ENCODE measurements around the gene SOX6.

DNA sequence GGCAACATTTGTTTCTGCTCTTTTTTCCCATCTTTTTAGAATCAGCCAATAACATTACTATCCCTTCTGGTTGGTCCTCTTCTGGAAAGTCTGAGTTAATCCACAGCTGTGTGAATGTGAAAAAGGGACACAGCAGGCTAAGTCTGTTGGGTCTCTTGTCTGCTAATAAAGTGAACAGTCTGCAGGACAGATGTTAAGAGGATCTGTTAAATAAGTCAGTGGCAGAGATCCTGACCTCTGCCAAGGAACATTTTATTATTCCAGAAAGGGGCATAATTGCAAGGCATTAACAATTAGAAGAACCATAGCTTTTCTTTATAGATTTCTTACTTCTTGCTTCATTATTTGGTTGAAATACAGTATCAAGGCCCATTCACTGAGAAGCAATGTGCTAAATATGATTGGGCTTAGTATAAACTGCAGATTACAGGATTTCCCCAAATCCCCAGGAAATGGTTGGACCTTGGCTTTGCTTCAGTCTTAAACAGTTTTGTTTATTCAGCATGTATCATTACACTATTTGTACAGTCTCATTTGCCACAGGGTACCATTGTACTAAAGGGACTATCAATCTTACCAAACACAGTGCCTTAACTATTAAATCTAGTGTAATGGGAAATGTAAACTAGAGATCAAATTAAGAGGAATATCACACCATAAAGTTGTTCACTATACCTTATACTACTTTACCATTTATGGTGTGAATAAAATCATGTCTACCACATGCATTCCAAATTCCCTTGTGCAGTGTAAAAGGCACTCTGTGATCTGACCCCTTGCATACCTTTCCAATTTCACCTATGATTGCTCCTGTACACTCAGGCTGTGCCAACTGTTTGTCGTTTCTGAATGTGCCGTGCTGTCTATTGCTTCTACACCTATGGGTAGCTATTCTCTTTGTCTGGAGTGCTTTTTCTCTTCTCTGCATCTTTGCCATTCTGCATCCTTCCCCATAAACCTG lies 274.0 kb downstream of the SOX6 start:
- TF ChIP-seq POLR2A (IDR thresholded peaks at IDR 0.05), result no peak
- TF ChIP-seq, protein P1, sequence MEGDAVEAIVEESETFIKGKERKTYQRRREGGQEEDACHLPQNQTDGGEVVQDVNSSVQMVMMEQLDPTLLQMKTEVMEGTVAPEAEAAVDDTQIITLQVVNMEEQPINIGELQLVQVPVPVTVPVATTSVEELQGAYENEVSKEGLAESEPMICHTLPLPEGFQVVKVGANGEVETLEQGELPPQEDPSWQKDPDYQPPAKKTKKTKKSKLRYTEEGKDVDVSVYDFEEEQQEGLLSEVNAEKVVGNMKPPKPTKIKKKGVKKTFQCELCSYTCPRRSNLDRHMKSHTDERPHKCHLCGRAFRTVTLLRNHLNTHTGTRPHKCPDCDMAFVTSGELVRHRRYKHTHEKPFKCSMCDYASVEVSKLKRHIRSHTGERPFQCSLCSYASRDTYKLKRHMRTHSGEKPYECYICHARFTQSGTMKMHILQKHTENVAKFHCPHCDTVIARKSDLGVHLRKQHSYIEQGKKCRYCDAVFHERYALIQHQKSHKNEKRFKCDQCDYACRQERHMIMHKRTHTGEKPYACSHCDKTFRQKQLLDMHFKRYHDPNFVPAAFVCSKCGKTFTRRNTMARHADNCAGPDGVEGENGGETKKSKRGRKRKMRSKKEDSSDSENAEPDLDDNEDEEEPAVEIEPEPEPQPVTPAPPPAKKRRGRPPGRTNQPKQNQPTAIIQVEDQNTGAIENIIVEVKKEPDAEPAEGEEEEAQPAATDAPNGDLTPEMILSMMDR (IDR thresholded peaks at IDR 0.05), result no peak

Measured in uterus (tissue), 2 donors.